Right ventricle myocardium inferior (tissue), 1 donor: ENCODE results near the gene IFNA2. TPM values are rescaled to one million over a fixed set of nuclear protein-coding genes. Genes with fewer than 3 reads are reported as not detected.
"Not testable (repeated sequence)": the region's sequence is repeated elsewhere in the genome, so short reads cannot be mapped to it uniquely, and the experiment has no call there.

Experiments used
- ATAC-seq: fragments of 200-7000 bp; cut with Tn5 transposase; one replicate; pipeline ENCODE4 v1.9.1; 2020; ENCODE audit warnings: mild to moderate bottlenecking, moderate library complexity
- DNase-seq: peaks from one replicate; pipeline ENCODE4 v3.0.0; 2021; ENCODE audit errors: missing footprints
- intact Hi-C: fragments of 100-400 bp; cut with DNase I; formaldehyde crosslinking; loops from one replicate; pipeline ENCODE4 v1.11.0; 2022
- total RNA-seq: library from RNA; stranded (reverse); fragmentation: NEBNext Ultra II Directional; extraction: Animal tissue kit (Norgen Biotek cat#: 25700); gene quantifications from one replicate; pipeline ENCODE4 v1.2.1, GENCODE V29; 2021
- donor health status: DM: no; HTN: yes; CAD: no; lungs with severe emphysema.

The IFNA2 gene
- total RNA-seq, 1 donor from 2014 or later = not detected

DNA sequence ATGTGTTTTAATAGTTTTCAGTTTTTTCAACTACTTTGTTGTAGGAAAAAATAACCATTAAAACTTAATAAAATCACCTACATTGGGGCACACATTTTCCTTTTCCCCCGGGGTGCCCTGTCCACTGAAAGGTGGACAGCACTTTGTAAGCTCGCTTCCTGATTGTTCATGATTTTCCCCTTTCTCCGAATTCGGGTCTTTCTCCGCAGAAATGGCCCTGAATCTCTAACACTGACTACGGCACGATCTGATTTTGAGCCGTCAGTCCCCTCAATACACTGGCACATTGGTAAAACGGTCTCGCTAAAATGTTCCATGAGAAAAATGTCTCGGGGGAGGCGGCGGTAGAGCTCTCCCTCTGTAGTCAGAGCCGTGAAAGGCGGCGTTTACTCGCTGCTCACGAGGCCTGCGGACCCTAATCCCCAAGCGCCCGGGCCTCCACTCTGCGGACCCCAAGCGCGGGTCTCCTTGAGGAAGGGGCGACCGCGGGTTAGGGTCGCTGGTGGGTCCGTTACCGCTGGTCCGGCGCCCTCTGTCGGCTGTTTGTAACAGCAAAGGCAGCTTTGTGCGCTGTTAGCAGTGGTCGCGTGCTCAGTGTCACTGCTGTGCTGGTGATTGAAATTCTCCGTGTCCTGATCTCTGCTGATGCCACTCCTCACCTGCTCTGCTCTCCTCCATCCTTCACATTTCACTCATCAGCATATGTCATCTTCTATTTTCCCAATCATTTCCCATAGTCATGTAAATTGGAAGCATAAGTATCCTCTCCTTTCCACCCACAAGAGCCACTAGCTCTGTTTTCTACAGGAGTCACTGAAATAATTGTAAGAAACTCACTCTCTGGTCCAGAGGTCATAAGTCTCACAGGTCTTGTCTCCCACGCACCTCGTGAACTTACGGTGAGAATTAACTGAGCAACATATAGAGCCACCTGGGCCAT lies 10.8 kb upstream of the IFNA2 start:
- ATAC-seq (peak; percentile 63), DNase-seq (peak; percentile 82)
- intact Hi-C loops = loop anchor here (5.0 kb wide), 1 partner anchor 79 kb away; no protein-coding TSS in a partner anchor

DNA sequence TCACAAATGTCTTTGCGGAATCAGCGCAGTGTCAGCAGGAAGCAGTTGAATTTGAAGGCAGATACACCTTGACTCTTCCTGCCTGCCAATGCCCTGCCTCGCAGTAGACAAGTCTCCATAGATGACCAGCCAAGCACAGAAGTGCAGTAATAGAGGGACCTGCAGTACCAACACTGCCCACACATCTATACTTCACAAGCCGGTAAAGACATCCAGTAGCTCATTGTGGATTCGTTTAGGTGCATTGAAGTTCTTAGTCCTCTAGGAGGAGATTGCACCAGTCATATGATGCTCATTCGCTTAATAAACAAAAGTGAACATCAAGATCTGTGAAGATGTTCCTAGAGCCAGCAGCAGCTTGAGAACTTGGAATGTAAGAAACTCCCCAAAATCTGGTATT lies 7.1 kb upstream of the IFNA2 start:
- intact Hi-C loops = no loop called here
- ATAC-seq (no peak), DNase-seq (no peak)

DNA sequence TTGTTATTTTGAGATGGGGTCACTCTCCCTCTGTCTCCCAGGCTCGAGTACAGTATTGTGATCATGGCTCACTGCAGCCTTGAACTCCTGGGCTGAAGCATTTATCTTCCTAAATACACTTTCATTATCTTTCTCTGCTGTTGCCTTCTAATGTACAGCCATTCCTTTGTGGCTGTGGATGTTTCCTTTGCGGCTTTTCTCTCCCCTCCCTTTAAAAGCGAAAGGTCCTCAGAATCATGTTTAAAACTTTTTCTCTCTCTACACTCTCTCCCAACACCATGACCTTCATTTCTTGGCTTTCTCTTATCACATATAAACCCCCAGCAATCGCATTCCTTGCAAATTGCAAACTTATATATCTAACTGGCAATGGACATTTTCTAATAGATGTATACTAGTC lies 1.6 kb downstream of the IFNA2 start:
- ATAC-seq (no peak), DNase-seq (no peak)
- intact Hi-C loops = no loop called here

DNA sequence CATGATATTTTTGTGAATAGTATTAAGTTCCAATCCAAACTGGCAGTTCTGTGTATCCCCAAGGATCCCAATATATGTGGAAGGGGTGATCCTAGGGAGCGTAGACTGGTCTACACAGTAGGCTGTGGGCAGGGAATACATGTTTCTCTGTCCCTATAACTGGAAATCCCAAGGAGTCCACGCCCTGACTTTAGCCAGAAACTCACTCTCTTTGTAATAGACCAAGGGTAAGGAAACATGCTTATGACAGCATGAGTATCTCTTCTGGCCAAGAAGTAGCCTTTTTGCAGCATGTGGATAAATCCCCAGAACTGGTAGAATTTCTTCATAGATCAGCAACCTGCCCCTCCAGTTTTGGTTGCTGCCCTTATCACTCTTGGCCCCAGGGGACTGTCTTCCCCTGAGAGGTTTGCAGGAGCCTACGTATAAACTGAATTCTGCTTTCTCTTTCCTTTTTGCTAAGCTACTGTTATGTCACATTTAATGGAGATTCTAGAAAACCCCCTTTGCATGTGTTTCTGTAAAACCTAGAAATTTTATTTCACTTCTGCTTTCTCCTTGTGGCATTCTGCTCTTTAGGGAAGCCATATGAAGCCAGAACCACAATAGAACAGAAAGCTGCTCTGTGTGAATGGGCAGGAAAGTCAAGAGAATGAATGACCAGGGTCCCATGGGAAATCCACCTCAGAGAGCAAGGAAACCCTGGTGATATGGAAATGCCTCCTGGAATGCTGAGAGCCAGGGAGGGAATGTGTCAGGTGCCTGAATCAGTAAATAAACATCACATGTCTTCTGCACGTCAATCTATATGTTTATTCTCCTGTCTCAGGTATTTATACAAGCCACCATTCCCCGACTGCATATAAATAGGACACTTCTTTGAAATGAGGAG lies 3.5 kb downstream of the IFNA2 start:
- intact Hi-C loops = no loop called here
- DNase-seq = no peak

DNA sequence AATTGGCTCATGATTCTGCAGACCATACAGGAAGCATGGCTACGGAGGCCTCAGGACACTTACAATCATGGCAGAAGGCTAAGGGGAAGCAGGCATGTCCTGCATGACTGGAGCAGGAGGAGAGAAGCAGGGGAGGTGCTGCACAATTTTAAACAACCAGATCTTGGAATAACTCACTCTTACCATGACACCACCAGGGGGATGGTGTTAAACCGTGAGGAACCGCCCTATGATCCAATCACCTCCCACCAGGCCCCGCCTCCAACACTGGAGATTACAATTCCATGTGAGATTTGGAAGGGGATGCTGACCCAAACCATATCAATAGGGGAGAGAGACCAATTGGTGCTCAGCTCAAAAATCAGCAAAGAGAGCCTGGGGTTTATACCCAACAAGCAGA lies 13.7 kb downstream of the IFNA2 start:
- intact Hi-C loops, ATAC-seq, DNase-seq: not testable (repeated sequence)

More for the DNA sequence above, 3.5 kb downstream of the IFNA2 start:
- ATAC-seq = no peak

DNA sequence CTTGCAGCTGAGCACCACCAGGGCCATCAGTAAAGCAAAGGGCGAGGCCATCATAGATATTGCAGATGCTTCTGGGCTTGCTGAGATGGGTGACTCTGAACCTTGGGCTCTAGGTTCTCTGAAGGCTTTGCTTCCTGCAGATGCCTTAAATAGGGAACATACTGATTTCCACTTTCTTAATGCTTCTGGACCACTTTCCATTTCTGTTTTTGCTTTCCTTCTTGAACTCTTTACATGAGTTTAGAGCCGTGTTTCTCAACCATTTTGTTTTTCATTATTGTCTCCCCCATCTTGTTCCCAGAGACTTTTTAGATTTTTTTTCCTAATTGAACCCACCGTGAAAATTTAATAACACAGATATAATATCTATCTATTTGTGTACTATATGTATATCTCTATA lies 17.2 kb downstream of the IFNA2 start, which contains the start of gene IFNA13:
TSS of gene IFNA13 (minus strand) at position 101 of the 400 bp plus-strand sequence. CDS start at position 54, 47 bp downstream.
- ATAC-seq = no peak
- intact Hi-C loops = no loop called here

DNA sequence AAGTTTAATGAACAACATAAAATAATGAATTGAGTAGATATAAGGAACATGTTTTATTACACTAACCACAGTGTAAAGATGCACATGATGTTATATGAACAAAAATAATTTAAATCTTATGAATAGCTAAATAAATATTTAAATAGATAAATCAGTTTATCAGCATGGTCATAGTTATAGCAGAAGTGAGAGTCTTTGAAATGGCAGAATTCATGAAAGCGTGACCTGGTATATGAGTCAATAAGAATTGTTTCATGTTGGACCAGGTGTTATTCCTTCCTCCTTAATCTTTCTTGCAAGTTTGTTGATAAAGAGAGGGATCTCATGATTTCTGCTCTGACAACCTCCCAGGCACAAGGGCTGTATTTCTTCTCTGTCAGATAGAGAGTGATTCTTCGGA lies 18.0 kb downstream of the IFNA2 start:
- ATAC-seq, intact Hi-C loops, DNase-seq: not testable (repeated sequence)

More for the DNA sequence above, 17.2 kb downstream of the IFNA2 start, which contains the start of gene IFNA13:
- DNase-seq = no peak

DNA sequence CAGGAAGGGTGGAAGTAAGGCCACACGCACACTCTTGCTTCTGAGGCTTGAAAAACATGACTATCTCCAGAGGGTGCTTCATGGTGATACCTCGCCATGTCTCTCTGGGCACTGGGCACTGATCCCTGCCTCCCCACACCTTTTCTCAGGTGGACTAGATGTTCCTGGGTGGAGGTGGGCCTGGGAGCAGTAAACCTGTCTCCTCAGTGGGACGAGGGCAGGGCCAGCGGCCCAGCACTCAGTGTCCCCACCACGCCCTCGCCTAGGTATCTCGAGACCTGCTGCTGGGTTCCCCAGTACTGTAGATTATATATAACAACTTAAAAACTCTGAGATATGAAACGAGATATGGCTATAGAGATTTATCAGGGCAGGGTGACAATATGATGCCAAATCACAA lies 22.9 kb downstream of the IFNA2 start:
- intact Hi-C loops = no loop called here
- ATAC-seq (no peak), DNase-seq (no peak)

DNA sequence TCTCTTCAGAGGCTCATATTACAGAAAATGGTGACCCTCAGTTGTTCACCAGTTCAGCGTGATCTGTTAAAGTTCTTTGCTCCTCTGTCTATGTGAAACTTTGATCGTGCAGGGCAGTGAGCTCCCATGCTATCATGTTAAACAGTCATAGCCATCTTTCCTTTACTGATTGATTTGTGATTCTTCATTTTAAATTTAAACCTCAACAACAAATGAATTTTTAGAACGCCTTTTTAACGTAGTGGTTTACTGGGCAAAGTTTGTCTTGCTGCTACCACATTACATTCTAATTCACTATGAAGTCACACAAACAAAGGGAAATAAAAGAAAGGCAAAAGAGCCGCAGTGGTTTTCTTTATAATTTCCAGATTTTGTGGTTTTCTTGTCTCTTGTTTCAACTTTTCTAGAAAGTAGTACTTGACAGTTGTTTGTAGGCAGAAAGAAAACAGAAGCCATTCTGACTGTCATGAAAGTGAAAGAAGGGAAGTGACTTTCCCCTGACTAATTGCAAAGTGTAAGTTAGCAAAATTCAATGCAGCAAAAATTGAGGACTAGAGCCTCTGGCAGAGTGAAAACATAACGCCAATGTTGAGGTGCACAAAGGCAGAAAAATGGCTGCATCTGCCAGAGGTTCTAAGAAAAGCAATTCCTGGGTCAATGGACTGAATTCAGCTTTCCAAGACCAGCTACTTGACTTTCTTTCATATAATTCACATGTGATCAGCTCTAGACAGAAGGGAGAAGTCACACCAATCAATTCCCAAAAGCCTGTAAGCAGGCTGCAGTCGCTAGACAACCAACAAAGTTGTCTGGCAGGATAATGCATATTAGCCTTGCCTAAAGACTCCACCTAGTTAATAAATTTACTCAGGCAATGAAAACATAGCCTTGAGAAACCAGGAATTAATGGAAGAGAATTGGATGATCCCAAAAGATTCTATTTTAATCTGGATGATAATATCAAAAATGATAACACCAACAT lies 27.4 kb downstream of the IFNA2 start:
- no peak for DNase-seq
- intact Hi-C loops = no loop called here

DNA sequence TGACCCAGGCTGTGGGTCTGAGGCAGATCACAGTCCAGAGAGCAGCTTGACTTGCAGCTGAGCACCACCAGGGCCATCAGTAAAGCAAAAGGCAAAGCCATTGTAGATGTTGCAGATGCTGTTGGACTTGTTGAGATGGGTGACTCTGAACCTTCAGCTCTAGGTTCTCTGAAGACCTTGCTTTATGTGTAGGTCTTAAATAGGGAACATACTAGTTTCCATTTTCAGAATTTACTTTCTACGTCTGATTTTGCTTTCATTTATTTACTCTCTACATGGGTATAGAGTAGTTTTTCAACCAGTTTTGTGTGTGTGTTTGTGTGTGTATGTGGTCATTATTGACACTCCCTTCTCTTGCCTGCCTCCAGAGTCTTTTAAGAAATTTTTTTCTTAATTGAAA lies 34.4 kb downstream of the IFNA2 start, which contains the start of gene IFNA6:
TSS of gene IFNA6 (minus strand) at position 101 of the 400 bp plus-strand sequence. CDS start at position 101, 0 bp downstream.
- ATAC-seq (no peak), DNase-seq (no peak)
- intact Hi-C loops = no loop called here

More for the DNA sequence above, 27.4 kb downstream of the IFNA2 start:
- ATAC-seq = no peak

DNA sequence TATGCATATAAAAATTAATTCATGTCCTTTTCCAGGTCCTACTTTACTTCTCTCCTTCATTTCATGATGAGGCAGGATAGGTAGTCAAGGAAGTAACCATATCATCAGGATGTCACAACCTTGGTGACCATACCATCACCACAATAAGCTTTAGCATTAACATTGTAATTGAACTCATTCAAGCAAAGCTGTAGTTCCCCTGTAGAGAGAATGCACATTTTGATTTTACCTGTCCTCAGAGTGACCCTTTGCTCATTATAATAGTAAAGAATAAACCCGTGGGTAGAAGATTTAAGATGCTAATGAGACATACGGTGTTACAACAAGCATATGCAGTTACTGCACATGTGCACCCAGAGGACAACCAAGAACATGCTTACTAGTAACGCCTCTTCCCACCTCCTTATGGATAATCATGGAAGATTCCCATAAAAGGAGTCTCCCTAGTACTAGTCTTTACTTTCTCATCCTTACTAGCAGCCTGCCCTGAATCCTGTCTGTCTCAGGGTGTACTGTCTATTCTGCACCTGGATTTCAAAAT lies 36.7 kb downstream of the IFNA2 start:
- no peak for DNase-seq
- intact Hi-C loops = no loop called here

DNA sequence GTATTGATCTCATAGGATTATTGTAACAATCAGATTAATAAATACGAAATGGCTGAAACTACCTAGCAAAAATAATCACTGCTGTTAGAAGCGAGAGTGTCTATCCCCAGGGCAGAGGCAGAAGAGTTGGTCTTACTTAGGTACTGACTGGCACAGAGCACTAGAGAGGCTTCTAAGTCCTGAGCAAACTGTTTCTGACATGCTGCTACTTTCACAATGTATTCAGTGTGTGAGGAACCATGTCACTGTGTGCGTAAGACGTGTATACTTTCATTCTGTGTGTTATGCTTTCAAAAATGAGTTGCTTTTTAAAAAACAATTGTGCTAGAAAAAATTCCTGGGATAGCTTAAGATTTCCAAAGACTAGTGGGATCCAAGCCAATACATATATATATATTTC lies 44.5 kb downstream of the IFNA2 start:
- no peak for ATAC-seq
- no peak for DNase-seq
- intact Hi-C loops = no loop called here

More for the DNA sequence above, 36.7 kb downstream of the IFNA2 start:
- no peak for ATAC-seq

DNA sequence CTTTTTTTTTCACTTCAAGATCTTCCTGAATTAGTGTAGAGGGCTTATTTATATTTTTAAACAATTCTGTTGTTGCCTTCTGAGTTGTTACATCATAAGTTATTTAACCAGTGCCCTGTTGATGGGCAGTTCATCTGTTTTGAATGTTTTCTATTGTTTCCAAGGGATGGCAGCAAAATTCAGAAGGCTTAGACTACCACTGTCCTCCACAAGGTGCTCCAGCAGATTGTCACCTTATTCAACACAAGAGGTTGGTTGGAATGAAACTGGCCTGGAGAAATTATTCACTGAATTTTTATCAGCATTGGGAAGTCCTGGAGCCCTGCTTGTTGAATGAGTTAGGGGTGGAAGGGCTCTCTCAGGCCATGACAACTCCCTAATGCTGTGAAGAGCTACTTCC lies 48.7 kb downstream of the IFNA2 start:
- DNase-seq = no peak
- intact Hi-C loops = loop anchor here (5.0 kb wide), 1 partner anchor 466 kb away; the partner anchor contains the start of gene MTAP
- no peak for ATAC-seq

DNA sequence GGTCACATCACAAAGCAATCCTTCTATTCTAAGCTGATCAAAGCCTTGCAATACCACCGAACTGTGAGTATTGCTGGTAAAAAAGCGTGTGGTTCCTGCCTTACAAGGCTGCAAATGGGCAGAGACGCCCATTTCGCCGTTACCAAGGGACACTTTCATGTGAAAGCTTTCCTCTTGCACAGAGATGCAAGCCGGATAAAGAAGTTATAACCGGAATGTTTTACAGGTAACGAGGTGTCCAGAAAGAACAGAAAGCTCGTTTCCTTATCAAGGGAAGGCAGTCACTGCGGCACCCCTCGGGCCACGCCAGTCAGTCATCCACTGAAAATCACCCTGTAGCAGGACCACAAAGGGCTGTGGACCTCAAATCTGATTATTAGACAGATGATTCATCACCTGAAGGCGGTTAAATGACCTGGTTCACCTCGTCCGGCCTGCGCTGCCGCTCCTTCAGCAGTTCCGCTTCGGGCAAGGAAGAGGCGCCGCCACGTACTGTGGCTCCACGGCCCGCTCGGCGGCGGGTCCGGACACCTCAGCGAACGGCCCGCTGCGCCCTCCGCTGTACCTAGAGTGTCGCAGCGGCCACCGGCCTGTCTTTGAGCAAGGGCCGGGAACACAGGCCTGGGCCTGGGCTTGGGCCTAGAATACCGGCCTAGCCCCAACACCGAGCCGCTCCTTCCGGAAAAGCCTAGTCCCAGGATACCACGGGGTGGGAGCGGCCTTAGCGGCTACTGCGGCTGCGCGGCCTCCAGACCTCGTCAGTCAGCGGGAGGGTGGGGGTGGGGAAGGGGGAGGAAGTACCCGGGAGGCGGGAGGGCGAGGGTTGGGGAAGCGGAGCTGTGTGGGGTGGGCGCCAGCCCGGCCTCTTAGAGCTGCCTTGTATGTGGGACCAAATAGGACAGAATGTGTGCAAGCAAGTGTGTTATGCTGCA lies 50.2 kb downstream of the IFNA2 start, which contains the start of gene KLHL9:
TSS of gene KLHL9 (minus strand) at position 704 of the 932 bp plus-strand sequence. CDS start at position 159, 545 bp downstream.
- ATAC-seq (peak; percentile 100), DNase-seq (peak; percentile 96)
- intact Hi-C loops = loop anchor here (5.0 kb wide), 1 partner anchor 467 kb away; the partner anchor contains the start of gene MTAP
